HepG2 (cell line): Measurements from ENCODE around the gene HAPLN3. TPM values are rescaled to one million over a fixed set of nuclear protein-coding genes. Genes with fewer than 3 reads are reported as not detected.

Experiments
- ESRRA ChIP-seq: sonication (generic); formaldehyde crosslinking; IDR thresholded peaks from 2 replicates; pipeline ENCODE4 v1.5.1; 2020; ENCODE audit warnings: mild to moderate bottlenecking, low read depth, missing genetic modification reagents
- FOXC1 ChIP-seq: sonication (generic); formaldehyde crosslinking; IDR thresholded peaks from 2 replicates; pipeline ENCODE4 v1.8.0; 2022; ENCODE audit warnings: mild to moderate bottlenecking, missing genetic modification reagents, borderline replicate concordance
- FOXK1 ChIP-seq: sonication (generic); formaldehyde crosslinking; IDR thresholded peaks from 2 replicates; pipeline ENCODE4 v1.4.0; 2020; ENCODE audit warnings: low read depth, missing genetic modification reagents, borderline replicate concordance
- GPN1 ChIP-seq: sonication (generic); formaldehyde crosslinking; IDR thresholded peaks from 2 replicates; pipeline ENCODE4 v1.5.1; 2020; ENCODE audit warnings: missing genetic modification reagents, borderline replicate concordance
- MAF1 ChIP-seq: sonication (generic); formaldehyde crosslinking; IDR thresholded peaks from 2 replicates; pipeline ENCODE4 v1.5.0; 2020; ENCODE audit warnings: missing genetic modification reagents, borderline replicate concordance
- MIXL1 ChIP-seq: IDR thresholded peaks from 2 replicates; pipeline ENCODE4 v1.6.1; 2016
- ZNF607 ChIP-seq: sonication (generic); formaldehyde crosslinking; IDR thresholded peaks from 2 replicates; pipeline ENCODE4 v1.5.1; 2020; ENCODE audit warnings: missing genetic modification reagents, mild to moderate bottlenecking, borderline replicate concordance
- polyA plus RNA-seq, 8 experiments: library from polyadenylated mRNA; depleted of rRNA in 3 of 8; stranded (reverse) in 7 of 8; unstranded in 1 of 8; fragments of >200 nt; fragmentation: Illumina TruSeq in 4 of 8; extraction: Trizol in 4 of 8; gene quantifications; 2 replicates each; pipeline versions ENCODE4 v1.2.1 to v1.2.3, GENCODE V29; 2011 to 2016; ENCODE audit warnings: low read depth in 4 of 8, missing spikeins in 1 of 8, mixed read lengths in 1 of 8; ENCODE audit not compliant: insufficient read depth in 1 of 8
- total RNA-seq, 5 experiments: library from RNA; depleted of rRNA; stranded (reverse); fragments of >200 nt; fragmentation: Illumina TruSeq; extraction: Trizol; gene quantifications; 2 replicates each; pipeline ENCODE4 v1.2.3, GENCODE V29; 2016; ENCODE audit warnings: low read depth in 1 of 5
- TF ChIP-seq, protein P1 (sequence below): sonication (generic); formaldehyde crosslinking; IDR thresholded peaks from 2 replicates; pipeline ENCODE4 v1.4.0; 2020; ENCODE audit warnings: missing genetic modification reagents, borderline replicate concordance
- TF ChIP-seq, protein P2 (sequence below): sonication (generic); formaldehyde crosslinking; conservative IDR thresholded peaks from 2 replicates; pipeline ENCODE4 v1.8.0; 2022; ENCODE audit warnings: missing genetic modification reagents
- TF ChIP-seq, protein P3 (sequence below): sonication (generic); formaldehyde crosslinking; IDR thresholded peaks from 2 replicates; pipeline ENCODE4 v1.8.0; 2022; ENCODE audit warnings: mild to moderate bottlenecking, missing genetic modification reagents, moderate library complexity
- TF ChIP-seq, protein P4 (sequence below), 2 experiments: fragments of 450-650 bp in 1 of 2; sonication (generic) in 1 of 2; formaldehyde crosslinking in 1 of 2; IDR thresholded peaks; 2 replicates each; pipeline versions ENCODE4 v1.6.1 to v1.8.0; 2016 to 2022; ENCODE audit warnings: antibody characterized with exemption in 1 of 2, mild to moderate bottlenecking in 1 of 2, missing genetic modification reagents in 1 of 2

The HAPLN3 gene
- total and polyA plus RNA-seq, 2 of the 13 experiments (the other 11 are each of a cell fraction or from before 2014, with no cell fraction given) = 0.09 TPM; not detected in 1

DNA sequence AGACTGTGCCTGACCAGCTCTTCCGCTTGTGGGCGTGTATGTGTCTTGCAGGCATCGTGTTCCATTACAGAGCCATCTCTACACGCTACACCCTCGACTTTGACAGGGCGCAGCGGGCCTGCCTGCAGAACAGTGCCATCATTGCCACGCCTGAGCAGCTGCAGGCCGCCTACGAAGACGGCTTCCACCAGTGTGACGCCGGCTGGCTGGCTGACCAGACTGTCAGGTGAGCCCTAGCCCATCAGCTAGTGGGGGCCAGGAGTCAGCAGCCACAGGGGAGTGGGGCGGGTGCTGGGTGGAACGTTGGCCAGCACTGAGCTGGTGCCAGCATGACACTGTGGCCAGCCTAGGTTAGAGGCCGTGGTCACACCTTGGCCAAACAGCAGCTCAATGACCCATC, 55.4 kb downstream of the HAPLN3 start (continued):
- TF ChIP-seq, protein P1, sequence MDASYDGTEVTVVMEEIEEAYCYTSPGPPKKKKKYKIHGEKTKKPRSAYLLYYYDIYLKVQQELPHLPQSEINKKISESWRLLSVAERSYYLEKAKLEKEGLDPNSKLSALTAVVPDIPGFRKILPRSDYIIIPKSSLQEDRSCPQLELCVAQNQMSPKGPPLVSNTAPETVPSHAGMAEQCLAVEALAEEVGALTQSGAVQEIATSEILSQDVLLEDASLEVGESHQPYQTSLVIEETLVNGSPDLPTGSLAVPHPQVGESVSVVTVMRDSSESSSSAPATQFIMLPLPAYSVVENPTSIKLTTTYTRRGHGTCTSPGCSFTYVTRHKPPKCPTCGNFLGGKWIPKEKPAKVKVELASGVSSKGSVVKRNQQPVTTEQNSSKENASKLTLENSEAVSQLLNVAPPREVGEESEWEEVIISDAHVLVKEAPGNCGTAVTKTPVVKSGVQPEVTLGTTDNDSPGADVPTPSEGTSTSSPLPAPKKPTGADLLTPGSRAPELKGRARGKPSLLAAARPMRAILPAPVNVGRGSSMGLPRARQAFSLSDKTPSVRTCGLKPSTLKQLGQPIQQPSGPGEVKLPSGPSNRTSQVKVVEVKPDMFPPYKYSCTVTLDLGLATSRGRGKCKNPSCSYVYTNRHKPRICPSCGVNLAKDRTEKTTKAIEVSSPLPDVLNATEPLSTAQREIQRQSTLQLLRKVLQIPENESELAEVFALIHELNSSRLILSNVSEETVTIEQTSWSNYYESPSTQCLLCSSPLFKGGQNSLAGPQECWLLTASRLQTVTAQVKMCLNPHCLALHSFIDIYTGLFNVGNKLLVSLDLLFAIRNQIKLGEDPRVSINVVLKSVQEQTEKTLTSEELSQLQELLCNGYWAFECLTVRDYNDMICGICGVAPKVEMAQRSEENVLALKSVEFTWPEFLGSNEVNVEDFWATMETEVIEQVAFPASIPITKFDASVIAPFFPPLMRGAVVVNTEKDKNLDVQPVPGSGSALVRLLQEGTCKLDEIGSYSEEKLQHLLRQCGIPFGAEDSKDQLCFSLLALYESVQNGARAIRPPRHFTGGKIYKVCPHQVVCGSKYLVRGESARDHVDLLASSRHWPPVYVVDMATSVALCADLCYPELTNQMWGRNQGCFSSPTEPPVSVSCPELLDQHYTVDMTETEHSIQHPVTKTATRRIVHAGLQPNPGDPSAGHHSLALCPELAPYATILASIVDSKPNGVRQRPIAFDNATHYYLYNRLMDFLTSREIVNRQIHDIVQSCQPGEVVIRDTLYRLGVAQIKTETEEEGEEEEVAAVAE (CRISPR knock-in tag) = no peak
- TF ChIP-seq, protein P2, sequence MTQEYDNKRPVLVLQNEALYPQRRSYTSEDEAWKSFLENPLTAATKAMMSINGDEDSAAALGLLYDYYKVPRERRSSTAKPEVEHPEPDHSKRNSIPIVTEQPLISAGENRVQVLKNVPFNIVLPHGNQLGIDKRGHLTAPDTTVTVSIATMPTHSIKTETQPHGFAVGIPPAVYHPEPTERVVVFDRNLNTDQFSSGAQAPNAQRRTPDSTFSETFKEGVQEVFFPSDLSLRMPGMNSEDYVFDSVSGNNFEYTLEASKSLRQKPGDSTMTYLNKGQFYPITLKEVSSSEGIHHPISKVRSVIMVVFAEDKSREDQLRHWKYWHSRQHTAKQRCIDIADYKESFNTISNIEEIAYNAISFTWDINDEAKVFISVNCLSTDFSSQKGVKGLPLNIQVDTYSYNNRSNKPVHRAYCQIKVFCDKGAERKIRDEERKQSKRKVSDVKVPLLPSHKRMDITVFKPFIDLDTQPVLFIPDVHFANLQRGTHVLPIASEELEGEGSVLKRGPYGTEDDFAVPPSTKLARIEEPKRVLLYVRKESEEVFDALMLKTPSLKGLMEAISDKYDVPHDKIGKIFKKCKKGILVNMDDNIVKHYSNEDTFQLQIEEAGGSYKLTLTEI (CRISPR knock-in tag) = no peak
- TF ChIP-seq GPN1 (no peak), ESRRA (CRISPR knock-in tag) (no peak), MIXL1 (CRISPR knock-in tag) (no peak), FOXK1 (CRISPR knock-in tag) (no peak), ZNF607 (CRISPR knock-in tag) (no peak), MAF1 (no peak), FOXC1 (no peak)
- TF ChIP-seq, protein P3, sequence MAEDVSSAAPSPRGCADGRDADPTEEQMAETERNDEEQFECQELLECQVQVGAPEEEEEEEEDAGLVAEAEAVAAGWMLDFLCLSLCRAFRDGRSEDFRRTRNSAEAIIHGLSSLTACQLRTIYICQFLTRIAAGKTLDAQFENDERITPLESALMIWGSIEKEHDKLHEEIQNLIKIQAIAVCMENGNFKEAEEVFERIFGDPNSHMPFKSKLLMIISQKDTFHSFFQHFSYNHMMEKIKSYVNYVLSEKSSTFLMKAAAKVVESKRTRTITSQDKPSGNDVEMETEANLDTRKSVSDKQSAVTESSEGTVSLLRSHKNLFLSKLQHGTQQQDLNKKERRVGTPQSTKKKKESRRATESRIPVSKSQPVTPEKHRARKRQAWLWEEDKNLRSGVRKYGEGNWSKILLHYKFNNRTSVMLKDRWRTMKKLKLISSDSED (CRISPR knock-in tag) = no peak
- TF ChIP-seq, protein P4, sequence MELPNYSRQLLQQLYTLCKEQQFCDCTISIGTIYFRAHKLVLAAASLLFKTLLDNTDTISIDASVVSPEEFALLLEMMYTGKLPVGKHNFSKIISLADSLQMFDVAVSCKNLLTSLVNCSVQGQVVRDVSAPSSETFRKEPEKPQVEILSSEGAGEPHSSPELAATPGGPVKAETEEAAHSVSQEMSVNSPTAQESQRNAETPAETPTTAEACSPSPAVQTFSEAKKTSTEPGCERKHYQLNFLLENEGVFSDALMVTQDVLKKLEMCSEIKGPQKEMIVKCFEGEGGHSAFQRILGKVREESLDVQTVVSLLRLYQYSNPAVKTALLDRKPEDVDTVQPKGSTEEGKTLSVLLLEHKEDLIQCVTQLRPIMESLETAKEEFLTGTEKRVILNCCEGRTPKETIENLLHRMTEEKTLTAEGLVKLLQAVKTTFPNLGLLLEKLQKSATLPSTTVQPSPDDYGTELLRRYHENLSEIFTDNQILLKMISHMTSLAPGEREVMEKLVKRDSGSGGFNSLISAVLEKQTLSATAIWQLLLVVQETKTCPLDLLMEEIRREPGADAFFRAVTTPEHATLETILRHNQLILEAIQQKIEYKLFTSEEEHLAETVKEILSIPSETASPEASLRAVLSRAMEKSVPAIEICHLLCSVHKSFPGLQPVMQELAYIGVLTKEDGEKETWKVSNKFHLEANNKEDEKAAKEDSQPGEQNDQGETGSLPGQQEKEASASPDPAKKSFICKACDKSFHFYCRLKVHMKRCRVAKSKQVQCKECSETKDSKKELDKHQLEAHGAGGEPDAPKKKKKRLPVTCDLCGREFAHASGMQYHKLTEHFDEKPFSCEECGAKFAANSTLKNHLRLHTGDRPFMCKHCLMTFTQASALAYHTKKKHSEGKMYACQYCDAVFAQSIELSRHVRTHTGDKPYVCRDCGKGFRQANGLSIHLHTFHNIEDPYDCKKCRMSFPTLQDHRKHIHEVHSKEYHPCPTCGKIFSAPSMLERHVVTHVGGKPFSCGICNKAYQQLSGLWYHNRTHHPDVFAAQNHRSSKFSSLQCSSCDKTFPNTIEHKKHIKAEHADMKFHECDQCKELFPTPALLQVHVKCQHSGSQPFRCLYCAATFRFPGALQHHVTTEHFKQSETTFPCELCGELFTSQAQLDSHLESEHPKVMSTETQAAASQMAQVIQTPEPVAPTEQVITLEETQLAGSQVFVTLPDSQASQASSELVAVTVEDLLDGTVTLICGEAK (IDR thresholded peaks at IDR 0.05) = no peak
- TF ChIP-seq, protein P4 (CRISPR knock-in tag; IDR thresholded peaks at IDR 0.05) = no peak
